HG03342 (cell line): ENCODE data around the gene PEX1.
"Not testable (repeated sequence)": the region's sequence is repeated elsewhere in the genome, so short reads cannot be mapped to it uniquely, and the experiment has no call there.

Experiments used
- ATAC-seq: cut with Tn5 transposase; IDR thresholded peaks from one replicate; pipeline ENCODE4 v1.9.1; 2021; ENCODE audit warnings: mild to moderate bottlenecking, moderate library complexity; ENCODE audit not compliant: unreplicated experiment

The PEX1 gene

DNA sequence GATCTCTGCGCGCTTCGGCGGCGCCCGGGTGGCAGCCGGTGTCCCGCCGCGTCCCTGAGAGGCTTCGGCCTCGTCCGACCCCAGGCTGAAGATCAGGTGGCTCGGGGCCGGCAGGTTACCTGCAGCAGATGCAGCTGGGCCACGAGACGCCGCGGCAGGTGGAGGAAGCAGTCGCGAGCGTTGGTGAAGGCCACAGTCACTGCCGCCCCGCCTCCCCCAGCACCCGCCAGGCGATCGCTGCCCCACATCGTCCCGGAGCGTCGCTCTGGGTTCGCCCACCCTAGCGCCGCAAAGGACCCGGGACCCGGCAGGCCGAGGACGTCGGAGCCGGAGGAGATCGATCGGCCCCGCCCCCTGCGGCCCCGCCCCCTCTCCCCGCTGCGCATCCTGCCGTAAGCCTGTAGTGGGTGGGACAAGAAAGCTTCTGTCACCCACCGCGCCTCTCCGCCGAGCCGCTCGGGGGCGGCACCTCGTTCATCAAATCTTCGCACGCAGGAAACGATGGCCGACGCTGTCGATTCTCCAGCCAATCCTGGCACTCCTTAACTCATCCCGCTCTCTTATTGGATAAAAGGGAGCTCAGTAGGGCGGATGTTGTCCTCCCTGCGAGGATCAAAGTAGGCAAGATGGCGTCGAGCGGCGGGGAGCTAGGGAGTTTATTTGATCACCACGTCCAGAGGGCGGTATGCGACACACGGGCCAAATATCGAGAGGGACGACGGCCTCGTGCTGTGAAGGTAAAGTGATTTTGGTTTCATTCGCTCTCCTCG is at the start of gene PEX1, which contains the start of gene RBM48:
PEX1 (minus strand) TSS at position 333 of the 770 bp plus-strand sequence; CDS start at position 248, 85 bp downstream.
RBM48 (plus strand) TSS at position 608 of the 770 bp plus-strand sequence; CDS start at position 627, 19 bp downstream.
- peak; percentile 92 for ATAC-seq

DNA sequence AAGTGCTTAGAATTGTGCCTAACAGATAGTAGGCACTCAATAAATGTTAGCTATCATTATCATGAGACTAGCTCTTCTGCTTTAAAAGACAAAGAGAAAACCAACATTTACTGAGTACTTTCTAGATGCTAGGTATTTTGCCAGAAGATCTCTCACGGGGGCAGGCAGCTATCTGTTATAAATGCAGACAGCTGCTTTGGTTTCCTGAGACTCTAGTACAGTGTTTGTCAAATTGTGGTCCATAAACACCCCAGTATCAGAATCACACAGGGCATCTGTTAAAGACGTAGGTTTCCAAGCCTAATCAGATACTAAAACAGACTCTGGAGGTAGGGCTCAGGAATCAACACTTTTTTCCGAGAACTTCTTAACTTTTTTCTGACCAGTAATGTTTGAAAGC is 48.0 kb upstream of the PEX1 start:
- ATAC-seq = no peak

DNA sequence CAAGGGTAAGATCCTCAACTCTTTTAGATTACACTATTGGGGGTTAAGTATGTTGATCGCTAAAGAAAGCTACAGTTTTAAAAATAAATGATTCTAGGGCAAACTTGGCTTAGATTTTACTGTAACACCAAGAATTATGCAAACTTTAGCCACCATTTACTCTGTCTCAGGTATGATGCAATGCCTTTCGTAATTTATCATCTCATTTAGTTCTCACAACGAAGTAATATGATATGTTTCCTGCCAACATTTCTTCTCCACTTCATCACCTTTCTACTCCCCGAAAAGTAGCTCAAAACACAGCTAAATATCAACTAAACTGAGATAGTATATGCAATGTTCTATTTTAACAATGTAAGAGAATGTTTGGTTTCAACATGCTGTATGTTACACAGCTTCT is 40.8 kb upstream of the PEX1 start:
- no peak for ATAC-seq

DNA sequence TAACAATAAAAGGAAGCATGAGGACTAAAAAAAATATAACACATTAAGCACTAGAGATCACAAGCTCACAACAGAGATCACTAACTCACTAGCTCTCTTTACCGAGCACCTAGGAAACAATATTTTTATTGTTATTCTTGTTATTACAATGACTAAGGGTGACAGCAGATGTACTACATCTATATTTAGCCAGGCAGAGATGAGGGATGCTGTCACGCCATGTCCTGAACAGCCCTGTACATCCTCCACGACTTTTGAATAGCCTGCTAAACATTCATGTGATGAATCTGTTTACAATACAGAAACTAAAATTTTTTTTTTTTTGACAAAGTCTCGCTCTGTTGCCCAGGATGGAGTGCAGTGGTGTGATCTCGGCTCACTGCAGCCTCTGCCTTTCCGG is 39.1 kb upstream of the PEX1 start:
- no peak for ATAC-seq

DNA sequence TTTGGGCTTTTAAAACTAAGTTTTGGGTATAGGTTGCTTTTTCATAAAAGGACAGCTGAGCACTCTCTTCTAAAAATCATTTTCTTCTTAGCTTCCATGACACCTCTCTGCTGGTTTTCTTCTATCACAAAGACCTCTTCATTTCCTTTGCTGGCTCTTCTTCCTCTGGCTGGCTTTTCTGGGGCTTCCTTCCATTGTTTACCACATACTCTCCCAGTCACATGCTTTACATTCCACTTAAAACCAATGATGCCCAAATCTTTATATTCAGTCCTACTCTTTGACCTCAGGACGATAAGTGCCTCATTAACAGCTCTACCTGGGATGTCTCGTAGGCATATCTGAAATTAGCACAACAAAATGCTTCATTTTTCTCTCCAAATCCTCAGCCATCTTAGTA is 35.0 kb upstream of the PEX1 start:
- no peak for ATAC-seq

DNA sequence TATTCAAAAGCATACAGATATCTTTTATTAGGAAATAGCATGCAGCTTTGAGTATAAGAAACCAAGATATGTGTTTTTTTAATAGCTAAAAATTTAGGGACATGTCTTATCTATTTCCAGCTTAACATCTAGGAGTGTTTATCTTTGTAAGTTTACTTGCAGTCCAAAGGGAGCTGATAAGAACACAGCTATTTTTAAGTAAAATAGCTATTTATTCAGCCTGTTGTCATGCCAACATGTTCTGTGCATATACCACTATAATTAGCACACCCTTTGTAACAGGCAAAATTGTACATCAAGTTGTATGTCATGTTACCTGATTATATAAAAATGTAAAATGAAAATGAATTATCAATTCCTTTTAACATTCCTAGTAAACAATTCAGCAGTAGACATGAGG is 32.3 kb upstream of the PEX1 start:
- ATAC-seq = no peak

DNA sequence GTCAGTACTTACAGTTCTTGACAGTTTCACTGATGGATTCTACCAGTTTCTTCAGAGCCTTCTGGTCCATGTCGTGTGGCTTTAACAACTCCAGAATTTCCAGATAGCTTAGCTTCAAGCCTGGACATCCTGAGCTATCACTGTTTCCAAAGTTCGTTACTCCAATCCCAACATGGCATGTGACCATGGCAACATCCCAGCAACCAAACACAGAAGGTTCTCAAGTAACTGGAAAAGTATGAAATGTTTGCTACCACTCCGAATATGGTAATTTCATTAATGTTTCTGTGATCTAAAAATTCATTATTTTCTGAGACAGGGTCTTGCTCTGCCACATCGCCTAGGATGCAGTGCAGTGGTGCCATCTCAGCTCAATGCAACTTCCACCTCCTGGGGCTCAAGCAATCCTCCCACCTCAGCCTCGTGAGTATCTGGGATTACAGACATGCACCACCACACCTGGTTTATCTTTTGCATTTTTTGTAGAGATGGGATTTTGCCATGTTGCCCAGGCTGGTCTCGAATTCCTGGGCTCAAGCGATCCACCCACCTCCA is 29.6 kb upstream of the PEX1 start:
- ATAC-seq = no peak

DNA sequence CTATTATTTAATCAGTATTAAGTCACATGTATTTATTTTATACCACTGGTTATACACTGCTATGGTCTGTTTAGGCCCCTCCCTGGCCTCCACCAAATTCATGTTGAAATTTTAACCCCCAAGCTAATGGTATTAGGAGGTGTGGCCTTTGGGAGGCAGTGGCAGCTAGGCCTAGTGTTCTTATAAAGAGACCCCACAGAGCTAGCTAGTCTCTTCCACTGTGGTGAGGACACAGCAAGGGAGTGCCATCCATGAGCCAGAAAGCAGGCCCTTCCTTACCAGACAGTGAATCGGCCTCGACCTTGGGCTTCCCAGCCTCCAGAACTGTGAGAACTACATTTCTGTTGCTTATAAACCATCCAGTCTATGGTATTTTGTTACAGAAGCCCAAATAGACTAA is 28.9 kb upstream of the PEX1 start:
- no peak for ATAC-seq

DNA sequence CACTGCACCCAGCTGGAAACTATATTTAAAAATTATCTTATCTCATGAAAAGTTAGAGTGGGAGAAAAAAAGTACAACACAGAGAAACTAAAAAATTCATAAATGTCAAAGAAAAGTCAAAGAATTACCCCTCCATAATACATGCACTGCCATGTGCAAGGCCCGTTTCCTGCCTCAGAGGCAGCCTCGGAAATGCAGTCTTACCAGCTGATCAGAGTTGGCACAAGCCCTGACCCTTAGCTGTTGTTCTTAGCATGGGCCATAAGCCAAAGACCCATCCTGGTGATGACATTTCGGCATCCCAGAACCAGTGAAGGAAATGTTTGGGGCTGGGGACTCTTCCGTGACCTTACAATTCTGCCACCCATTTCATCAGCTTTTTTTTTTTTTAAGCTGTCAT is 21.9 kb upstream of the PEX1 start:
- ATAC-seq = no peak

DNA sequence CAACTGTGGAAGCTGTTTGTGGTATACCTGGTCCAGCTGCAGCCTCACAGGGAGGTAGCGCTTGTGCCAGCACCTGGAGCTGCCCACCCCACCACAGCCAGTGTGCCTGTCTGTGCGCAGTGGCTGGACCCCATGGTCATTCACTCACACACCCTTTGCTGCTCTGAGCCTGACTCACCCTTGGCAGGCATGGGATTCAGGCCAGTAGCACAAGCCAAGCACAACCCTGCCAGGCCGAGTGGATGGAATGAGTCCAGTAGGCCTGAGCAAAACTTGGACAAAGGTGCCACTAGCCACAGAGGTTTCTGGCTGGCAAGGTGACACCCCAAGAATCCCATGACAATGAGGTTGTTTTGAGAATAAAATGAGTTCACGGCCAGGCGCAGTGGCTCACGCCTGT is 19.3 kb upstream of the PEX1 start:
- no peak for ATAC-seq

DNA sequence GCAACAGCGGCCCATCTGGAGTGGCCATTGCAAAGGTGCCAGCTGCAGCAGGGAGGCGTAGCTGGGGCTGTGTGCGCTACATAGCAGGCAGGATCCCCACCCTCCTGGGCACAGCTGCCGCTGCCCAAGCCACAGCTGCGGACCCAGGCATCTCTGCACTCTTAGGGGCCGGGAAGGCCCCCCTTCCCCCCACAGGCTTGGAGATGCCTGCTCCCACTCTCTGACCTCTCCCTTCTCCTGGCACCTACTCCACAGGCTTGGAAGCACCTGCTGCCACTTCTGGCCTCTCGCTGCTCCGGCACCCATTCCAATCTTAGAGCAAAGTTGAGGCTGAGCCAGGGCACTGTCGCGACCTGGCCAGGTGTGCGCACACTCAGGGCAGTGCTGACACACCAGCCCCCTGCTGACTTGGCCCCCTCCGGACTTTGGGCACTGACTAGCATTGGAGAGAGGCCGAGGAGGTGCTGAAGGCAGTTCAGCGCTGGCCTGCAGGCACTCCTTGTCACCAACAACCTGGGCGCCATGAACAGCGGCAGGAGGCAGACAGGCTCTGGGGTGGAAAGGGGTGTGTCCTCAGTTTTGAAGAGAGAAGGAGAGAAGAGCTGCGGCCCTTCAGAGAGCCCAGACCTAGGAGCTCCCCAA is 18.7 kb upstream of the PEX1 start:
- ATAC-seq = no peak

DNA sequence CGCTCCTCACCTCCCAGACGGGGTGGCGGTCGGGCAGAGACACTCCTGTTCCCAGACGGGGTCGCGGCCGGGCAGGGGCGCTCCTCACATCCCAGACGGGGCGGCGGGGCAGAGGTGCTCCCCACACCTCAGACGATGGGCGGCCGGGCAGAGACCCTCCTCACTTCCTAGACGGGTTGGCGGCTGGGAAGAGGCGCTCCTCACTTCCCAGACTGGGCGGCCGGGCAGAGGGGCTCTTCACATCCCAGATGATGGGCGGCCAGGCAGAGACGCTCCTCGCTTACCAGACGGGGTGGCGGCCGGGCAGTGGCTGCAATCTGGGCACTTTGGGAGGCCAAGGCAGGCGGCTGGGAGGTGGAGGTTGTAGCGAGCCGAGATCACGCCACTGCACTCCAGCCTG is 16.8 kb upstream of the PEX1 start:
- not testable (repeated sequence) for ATAC-seq

DNA sequence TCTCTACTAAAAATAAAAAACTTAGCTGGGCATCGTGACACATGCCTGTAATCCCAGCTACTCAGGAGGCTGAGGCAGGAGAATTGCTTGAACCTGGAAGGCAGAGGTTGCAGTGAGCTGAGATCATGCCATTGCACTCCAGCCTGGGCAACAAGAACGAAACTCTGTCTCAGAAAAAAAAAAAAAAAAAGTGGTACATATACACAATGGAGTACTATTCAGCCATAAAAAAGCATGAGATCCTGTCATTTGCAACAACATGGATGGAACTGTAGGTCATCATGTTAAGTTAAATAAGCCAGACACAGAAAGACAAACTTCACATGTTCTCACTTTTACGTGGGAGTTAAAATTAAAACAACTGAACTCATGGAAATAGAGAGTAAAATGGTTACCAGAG is 15.2 kb upstream of the PEX1 start:
- ATAC-seq = not testable (repeated sequence)

DNA sequence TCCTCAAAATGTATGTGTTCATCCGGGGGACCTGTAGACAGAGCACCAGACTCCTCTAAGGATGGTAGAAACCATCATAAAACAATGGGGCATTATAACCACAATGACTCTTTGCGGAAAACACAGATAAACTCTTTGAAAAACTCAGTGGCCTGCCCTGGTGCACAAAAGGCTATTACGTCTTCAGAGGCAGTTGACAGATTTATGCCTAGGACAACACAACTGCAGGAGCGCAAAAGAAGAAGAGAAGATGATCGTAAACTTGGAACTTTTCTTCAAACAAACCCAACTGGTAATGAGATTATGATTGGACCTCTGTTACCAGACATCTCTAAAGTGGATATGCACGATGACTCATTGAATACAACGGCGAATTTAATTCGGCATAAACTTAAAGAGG is 6.3 kb upstream of the PEX1 start:
- no peak for ATAC-seq

DNA sequence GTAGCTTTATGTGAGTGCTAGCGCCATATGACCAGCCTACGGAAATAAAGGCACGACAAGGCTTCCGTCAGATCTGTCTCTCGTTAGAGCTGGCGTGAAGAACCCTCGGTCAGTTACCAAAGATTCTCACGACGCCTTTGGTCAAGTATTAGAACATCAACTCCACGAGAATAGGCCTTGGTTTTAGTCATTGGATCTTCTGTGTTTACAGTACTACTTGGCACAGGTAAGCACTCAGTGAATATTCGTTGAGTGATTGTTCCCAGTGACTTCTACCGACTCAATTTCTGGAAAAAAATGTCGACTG is 591 bp upstream of the PEX1 start:
- no peak for ATAC-seq

DNA sequence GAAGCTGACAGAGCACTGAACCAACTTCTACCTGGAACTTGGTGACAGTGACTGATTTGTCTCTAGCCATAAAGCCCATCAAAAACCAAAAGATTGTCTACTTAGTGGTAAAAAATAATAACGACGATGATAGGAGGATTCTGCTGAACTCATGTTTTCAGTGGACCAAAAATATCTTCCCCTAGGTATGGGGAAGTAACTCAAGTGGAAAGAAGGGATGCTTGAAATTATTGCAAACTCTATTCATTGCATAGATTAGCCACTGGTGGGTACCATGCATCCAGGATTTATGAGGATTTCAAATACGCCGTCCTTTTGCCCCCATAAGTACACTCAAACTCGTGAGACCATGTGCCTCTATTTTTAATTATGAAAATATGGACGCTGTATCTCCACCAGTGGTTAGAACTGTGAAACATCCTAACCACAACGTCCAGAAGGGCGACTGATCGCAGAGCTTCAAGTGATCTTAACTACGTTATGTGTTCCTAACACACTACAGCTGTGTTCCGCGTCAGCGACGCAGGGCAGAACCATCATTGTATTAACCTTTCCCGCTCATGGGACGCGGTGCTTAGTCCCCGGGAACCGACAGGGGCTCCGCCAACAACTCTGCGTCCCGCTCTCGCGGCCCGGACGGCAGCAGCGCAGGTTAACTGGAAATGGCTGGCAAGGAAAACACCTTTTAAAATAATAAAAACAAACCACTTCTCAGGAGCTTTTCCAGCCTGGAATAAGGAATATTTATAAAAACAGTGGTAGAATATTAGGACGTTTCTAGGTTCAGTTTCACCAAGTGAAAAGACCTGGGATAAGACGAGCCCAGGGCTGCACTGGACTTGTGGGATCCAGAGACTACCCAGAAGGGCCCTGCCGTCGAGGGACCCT is 776 bp downstream of the PEX1 start:
- peak; percentile 35 for ATAC-seq

DNA sequence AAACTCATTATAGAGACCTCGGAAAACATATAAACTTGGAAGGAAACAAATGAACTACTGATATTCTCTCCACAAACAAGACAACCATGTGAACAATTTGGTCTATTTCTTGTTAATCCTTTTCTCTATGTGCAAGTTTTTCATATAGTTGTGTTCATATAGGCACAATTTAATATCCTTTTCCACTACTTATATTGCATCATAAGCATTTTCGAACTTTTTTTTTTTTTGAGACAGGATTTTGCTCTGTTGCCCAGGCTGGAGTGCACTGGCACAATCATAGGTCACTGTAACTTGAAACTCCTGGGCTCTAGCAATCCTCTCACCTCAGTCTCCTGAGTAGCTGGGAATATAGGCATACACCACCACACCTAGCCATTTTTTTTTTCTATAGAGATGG is 5.2 kb downstream of the PEX1 start:
- ATAC-seq = no peak

DNA sequence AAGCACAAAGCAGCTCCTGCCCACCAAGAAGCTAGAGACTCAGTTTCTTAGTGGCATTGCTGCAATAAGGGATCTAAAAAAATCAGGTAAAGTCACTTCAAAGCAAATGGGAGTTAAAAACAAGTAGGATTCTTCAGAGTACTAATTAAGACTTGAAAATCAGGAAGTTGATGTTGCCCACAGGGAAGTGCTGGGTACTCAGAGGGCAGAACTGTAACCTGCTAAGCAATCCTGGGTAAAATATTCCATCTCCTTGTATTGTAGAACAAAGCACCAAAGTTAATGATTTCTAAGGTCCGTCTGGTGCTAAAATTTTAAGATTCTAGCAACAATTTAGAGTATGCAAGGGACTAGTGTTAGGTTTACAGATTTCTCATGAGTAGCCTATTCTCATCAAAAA is 8.3 kb downstream of the PEX1 start:
- no peak for ATAC-seq

DNA sequence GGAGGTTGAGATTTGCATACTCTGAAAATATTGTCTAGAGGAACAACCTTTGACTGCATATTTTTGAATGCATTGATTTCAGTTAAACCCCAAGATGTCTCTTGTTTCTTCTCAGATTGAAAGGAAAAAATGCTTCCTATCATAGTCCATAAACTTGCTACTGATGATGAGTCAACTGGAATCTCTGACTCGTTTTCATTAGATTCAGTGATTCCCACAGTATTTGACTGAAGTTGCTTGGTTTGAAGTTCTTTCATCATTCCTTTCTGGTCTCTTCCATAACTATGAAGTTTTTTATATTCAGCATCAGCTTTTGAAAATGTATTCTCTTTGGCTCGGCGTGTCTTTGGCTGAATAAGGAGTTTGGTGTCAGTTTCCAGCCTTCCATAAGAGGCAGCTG is 10.7 kb downstream of the PEX1 start:
- no peak for ATAC-seq

DNA sequence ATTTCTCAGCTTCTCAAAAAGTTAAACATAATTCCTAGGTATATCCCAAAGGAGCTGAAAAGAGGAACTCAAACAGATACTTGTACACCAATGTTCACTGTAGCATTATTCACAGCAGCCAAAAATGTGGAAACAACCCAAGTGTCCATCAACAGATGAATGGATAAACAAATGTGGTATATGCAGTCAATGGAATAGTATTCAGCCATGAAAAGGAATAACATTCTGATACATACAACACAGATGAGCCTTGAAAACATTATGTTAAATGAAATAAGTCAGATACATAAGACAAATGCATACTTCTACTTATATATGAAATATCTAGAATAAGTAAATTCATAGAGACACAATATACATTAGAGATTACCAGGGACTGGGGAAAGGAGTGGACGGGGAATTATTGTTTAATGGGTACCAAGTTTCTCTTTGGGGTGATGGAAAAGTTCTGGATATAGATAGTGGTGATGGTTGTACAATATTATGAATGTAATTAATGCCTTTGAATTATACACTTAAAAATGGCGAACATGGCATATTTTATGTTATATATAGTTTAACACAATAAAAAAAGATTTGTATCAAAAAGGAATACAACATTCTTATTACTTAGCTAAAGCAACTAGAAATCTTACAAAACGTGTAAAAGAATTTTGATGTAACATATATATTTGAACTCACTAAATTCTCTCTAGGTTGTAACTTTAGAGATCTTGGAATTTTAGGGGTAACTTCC is 15.0 kb downstream of the PEX1 start:
- ATAC-seq = no peak

DNA sequence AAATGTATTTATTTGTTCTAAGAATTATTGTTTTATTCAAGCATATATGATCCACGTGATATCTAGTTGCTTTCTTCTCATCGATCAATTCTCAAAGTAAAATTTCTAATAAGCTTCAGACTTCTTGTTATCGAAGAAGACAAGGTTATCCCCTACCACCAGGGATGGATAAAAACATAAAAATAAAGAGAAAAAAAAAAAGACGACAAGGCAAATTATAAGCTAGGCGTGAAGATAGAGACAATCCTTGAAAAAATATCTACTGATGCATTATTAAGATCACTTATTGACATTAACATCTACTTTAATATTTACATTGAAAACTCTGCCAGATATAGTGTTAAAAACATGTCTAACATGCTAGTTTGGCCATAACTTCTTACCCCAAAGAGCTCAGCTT is 19.4 kb downstream of the PEX1 start:
- no peak for ATAC-seq
